GM19463 (cell line): ENCODE results near the gene ETV1.
"Not testable (repeated sequence)": the region's sequence is repeated elsewhere in the genome, so short reads cannot be mapped to it uniquely, and the experiment has no call there.

ENCODE experiments used
- ATAC-seq: cut with Tn5 transposase; IDR thresholded peaks from one replicate; pipeline ENCODE4 v1.9.1; 2021; ENCODE audit warnings: mild to moderate bottlenecking, moderate library complexity; ENCODE audit not compliant: unreplicated experiment

The ETV1 gene

DNA sequence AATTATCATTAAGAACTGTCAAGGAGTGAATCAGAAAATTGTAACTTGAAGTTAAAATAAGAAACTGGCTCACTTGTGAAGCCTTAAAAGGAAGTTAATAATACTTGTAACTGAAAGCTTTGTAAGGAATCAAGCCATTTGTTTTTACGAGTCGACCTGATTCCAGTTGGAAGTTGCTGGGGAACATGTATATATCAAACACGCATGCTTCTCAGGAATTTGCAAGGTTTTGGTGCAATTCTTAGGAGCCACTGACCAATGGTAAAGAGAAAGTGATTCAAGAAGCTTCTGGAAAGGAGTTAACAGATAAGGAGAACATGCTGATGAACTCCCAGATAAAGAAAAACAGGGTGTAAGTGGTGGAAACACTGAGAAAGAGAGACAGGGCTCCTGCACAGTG, 56.4 kb downstream of the ETV1 start:
- no peak for ATAC-seq

- no peak for ATAC-seq
Measured at GRCh38 chr7:13932131-13932530, 57.3 kb downstream of the ETV1 start.

DNA sequence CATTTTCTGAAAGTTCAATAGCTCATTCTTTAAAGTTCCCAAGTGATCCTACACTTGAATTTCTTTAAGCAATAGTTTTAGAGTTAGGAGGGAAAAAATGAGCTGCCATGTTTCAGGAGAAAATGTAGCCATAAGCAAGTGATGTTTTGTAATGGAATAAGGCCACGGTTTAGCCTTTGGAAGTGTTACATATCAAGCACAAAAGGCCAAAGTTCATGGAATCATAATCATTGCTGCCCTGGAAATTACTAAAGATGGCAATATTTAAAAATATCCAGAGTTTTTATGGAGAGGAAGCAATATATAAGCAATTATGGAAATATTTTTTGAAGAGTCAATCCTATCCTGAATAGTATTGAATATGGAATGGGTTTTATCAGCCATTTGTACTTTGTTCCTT, 68.4 kb downstream of the ETV1 start:
- no peak for ATAC-seq

DNA sequence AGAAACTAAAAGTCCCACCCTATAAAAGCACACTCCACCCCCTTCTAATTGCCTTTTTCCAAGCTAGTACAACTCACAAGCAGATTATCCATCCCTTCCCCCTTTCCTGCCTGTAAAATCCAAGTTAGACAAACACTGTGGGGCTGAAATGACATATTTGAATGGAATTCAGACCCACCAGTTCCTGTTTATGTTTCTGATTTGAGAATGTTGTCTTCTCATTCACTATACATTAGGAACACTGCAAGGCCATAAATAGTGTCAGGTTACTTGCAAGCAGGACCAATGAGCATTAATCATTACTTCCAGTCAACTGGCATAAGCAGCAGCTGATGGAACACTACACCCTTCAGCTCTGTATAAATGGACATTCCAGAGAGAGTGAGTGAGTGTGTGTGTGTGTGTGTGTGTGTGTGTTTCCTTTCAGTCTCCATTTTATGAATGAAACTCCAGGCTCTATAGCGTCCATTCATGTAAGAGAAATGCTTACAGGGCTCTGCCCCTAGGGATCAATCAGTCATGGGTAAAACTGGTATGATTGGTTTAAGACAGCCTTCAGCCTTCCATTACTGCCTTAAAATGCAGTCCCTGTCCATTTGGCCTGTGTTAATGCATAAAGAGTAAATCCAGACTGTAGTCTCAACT, 69.3 kb downstream of the ETV1 start:
- ATAC-seq: no peak

- ATAC-seq: not testable (repeated sequence)
Measured at GRCh38 chr7:13918333-13918732, 71.1 kb downstream of the ETV1 start.

DNA sequence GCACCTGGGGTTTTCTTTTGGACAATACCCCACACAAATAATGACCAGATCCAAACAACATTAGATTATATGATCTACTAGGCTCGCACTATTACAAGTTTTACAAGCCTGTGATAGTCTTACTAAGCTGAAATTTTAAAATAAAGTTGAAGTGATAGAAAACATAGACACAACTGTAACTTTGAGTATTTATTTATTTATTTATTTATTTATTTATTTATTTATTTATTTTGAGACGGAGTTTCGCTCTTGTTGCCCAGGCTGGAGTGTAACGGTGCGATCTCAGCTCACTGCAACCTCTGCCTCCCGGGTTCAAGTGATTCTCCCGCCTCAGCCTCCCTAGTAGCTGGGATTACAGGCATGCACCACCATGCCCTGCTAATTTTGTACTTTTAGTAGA, 72.4 kb downstream of the ETV1 start:
- not testable (repeated sequence) for ATAC-seq

DNA sequence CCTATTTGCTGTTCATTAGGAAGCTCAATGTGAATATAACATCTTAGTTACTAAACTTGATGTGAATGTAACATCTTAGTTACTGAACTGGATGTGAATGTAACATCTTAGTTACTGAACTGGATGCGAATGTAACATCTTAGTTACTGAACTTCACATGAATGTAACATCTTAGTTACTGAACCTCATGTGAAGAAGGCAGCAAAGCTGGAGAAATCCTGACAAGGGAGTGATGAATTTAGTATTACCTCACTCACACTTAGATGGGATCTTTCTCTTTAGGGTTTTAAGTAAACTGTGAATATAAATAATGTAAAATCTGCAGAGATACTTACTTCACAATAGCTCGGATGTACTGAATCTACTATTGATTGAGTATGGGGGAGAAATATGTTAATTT, 73.6 kb downstream of the ETV1 start:
- no peak for ATAC-seq

DNA sequence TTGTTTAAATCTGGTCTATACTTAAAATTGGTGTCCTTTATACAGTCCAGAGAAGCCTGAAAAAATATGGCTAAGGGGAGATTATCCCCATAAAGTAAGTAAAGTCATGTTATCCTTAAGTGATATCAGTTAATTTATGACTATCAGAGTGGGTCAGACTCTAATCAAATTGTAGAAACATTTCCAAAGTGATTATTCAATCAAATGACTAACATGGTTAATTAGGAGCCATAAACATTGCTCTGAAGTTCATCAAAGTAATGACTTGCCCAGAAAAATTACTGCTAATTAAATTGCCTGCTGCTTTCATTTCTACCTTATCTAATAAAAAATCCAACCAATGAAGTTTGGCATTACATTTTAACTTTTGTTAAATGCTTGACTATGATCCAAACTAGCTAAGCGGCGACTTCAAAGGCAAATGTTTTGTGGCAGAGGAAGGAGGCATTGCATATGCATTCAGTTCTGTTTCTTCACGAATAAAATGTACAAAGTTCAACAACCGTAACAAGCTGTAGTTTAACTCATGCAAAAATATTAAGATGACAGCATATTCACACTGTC, 76.7 kb downstream of the ETV1 start:
- no peak for ATAC-seq

DNA sequence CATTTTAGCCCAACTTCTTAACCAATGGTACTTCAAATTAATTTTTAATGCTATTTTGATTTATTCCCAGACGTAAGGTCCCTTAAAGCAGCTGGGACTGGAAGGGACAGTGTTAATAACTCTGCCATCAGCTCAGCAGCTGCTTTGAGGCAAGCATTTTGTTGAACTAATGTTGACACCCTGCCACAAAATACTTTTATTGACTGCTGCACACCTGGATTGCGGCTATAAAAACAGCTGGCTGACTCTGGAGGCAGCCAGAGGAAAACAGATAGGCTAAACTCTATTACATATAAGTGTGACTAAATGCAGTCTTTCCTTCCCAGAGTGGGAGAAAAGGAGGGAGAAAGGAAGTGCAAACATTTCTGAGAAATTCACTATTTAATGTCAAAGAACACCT, 77.6 kb downstream of the ETV1 start:
- ATAC-seq: no peak

DNA sequence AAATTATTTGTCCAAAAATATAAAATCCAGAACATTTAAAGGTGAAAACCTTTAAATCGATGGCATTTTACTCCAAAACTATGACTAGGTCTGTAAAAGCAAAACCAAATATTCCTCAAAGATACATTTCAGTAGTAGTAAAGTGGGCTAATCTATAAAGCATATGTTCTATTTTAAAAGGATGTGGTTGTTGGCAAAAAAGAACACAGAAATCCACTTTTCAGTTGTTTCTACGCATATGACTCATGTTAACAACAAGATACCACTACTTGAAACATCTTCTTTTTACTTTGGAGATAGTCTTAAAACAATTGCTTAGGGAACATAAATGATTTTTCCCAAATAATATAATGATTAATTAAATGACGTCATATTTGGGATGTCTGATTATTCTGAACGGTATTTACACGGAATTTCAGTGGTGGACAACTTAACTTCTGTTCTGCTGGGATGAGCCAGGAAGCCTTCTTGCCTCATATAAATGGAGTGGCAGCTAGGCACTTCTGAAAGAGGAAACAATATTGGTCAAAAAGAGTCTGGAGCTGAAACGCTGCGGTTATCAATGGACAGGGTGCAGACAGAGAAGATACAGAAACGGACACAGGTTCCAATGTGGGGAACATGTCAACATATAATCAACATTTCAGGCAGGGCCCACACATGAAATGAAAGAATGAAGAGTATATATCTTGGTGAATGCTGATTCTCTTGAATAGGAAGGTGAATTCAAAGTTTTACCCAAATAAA, 78.5 kb downstream of the ETV1 start:
- no peak for ATAC-seq

- ATAC-seq: no peak
Measured at GRCh38 chr7:13908667-13909397, 80.6 kb downstream of the ETV1 start.

DNA sequence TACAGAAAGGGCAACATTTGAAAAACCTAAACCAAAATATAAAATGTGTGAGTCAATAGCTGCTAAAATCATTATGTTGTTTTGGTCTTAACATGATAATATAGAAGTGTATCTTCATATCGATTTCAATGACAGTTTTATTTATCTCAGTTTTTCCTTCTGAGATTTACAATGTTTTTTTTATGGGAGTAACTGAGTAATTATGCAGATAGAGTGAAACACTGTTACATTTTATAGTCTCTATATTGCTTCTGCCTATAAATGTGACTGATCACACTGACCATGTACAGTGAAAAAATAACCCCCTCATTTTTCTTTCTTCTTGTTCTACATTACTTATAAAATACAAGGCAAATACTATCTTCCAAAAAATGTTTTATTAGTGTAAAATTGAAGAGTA, 81.6 kb downstream of the ETV1 start:
- no peak for ATAC-seq

DNA sequence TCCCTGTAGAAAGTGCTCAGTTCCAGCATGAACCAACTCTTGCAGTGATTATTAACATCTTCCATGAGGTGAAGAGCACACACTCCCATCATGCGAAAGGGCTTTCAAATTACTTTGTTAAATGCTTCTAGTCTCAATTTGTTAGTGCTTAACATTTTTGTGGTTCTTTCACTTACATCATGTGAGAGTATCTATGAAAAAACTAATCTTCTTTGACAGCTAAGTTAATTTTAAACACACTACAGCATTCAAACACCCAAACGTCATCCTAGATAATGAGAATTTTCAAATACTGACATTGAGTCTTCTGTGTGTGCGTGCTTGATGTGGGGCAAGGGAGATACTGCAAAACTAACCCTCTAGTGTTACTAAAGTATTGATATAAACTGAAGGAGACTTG, 84.8 kb downstream of the ETV1 start:
- no peak for ATAC-seq

DNA sequence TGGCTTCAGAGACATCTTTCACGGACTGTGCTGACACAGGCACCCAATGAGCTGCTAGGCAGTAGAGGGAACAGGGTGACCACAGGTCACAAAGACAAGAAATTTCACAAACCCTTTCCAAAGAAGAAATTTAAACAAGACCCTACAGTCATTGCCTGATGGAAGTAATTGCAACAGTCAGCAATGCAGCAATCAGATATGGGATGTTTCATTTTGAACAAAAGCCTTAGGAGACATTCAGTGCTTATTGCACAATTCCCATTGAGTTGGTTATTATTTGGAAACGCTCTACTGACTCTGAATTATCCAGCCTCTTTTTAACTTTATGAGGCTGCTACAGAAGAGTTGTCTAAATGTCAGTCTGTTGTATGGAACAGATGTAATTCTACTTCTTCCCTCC, 85.5 kb downstream of the ETV1 start:
- ATAC-seq: no peak

DNA sequence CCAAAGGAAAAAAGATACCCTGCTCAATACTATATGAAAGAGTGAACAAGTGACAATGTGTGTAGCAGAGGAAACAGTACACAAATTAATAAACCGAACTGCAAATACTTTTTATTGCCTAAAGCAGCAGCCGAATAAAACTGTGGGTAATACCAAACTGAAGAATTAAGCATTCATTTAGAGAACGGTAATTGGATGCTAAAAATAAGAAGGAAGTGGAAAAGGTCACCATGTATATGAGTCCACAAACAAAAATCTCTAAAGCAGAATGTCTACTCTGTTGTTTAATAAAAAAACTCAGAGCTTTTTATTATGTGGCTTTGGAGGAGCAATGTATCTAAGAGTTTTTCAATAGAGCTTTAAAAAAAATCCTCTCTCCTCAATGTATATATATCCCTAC, 87.9 kb downstream of the ETV1 start:
- no peak for ATAC-seq

DNA sequence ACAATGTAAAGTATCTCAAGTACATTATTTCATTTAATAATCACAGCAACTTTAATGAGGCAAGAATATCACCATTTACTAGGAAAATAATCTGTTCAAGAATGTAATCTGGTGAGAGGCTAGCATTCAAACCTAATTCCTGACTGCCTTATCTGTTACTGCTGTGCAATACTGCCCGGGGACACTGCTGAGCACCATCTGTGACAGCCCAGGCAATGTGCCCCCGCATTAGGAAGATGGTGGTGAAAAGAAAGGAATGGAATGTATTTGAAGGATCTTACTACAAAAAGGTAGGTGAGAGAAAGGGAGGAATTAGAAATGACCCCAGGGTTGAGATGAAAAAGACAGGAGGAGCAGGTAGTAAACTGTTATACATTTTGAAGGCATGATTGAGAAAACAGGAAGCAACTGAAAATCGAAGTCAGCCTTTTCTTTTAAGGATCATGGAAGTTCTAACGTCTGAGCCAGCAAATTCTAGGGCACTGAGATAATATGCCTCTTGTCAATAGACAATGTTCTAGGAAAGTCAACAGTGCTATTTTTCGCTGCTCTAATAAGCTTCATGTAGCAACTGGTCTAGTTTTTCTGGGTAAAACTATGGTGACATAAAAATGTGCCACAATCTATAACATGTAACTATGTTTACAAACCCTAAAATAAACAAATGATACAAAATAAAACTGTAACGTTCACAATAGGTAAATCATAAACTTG, 90.4 kb downstream of the ETV1 start:
- ATAC-seq: no peak

- no peak for ATAC-seq
Measured at GRCh38 chr7:13897819-13898218, 91.6 kb downstream of the ETV1 start.

- no peak for ATAC-seq
Measured at GRCh38 chr7:13894954-13895353, 94.5 kb downstream of the ETV1 start.

GRCh38 chr7:13894377-13894776, 95.1 kb downstream of the ETV1 start:
- no peak for ATAC-seq

- no peak for ATAC-seq
Measured at GRCh38 chr7:13890793-13891192, 98.7 kb downstream of the ETV1 start.

GRCh38 chr7:13886356-13886755, 103.1 kb downstream of the ETV1 start:
- no peak for ATAC-seq
